SK-N-MC (cell line): ENCODE measurements around the gene PDE1A.
A peak's percentile ranks its signal among the peaks of the same experiment; 100 is the strongest.

Experiments
- DNase-seq: peaks from one replicate; pipeline ENCODE4 v3.0.0-alpha.2; 2011; ENCODE audit warnings: low read depth, low spot score
- H3K27ac ChIP-seq: fragments of 200-600 bp; sonication (generic); 2 replicates; pipeline ENCODE4 v1.5.1; 2016; ENCODE audit warnings: mixed run types
- H3K36me3 ChIP-seq: fragments of 200-600 bp; sonication (generic); 2 replicates; pipeline ENCODE4 v1.6.1; 2017; ENCODE audit warnings: antibody characterized with exemption, low read length, mixed read lengths; ENCODE audit not compliant: insufficient read depth
- H3K4me3 ChIP-seq: fragments of 200-600 bp; sonication (generic); 2 replicates; pipeline ENCODE4 v1.5.1; 2016
- H3K9ac ChIP-seq: fragments of 200-600 bp; sonication (generic); 2 replicates; pipeline ENCODE4 v1.8.0; 2017; ENCODE audit warnings: mixed run types, mixed read lengths; ENCODE audit not compliant: insufficient read length
- H3K9me3 ChIP-seq: fragments of 200-600 bp; sonication (generic); 2 replicates; pipeline ENCODE4 v1.6.1; 2017; ENCODE audit warnings: low read depth, mild to moderate bottlenecking, antibody characterized with exemption, low read length, moderate library complexity, mixed read lengths
- EZH2 ChIP-seq: fragments of 200-600 bp; sonication (generic); IDR thresholded peaks from one replicate; pipeline ENCODE4 v1.6.1; 2017; ENCODE audit warnings: antibody characterized with exemption
- FOXP2 ChIP-seq: optimal IDR thresholded peaks from 2 replicates; pipeline ENCODE3; 2011; ENCODE audit warnings: mild to moderate bottlenecking, moderate library complexity; ENCODE audit not compliant: insufficient read depth; ENCODE audit errors: extremely low read length, control extremely low read depth
- POLR2AphosphoS5 ChIP-seq: IDR thresholded peaks from 2 replicates; pipeline ENCODE4 v1.6.1; 2012; ENCODE audit warnings: mild to moderate bottlenecking, low read depth, low read length, borderline replicate concordance

The PDE1A gene

DNA sequence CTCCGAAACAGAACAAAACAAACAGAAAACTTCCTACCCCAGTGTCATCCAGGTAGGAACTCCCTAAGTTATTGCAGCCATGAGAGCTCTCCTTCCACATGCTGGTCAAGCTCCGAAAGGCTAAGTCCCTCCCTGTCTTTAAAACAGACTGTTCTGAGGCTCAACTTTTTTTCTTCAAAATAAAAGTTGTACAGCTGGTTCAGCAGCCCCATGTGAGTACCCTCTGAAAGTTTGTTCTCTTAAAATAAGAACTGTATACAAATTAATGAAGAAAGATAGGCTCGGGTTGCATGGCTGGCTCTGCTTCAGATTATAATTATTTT lies at the start of gene PDE1A:
PDE1A (minus strand) TSS at position 119 of the 323 bp plus-strand sequence.
- no peak for DNase-seq
- Histone ChIP-seq H3K4me3 (peak within 1 kb of the TSS; percentile 45), H3K9ac (peak within 1 kb of the TSS; percentile 28), H3K27ac (no peak within 1 kb of the TSS), H3K9me3 (no peaks in the 10 kb centered on the region), H3K36me3 (no peaks in the 10 kb centered on the region)
- TF ChIP-seq POLR2AphosphoS5 (no peak), FOXP2 (no peak), EZH2 (no peak)

DNA sequence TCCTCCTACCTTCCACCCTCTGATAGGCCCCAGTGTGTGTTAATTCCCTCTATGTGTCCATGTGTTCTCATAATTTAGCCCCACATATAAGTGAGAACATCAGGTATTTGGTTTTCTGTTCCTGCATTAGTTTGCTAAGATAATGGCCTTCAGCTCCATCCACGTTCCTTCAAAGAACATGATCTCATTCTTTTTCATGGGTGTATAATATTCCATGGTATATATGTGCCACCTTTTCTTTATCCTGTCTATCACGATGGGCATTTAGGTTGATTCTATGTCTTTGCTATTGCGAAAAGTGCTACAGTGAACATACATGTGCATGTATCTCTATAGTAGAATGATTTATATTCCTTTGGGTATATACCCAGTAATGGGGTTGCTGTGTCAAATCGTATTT lies 46.8 kb upstream of the PDE1A start:
- no peak for TF ChIP-seq POLR2AphosphoS5
- no peak for TF ChIP-seq EZH2
- TF ChIP-seq FOXP2 = no peak
- Histone ChIP-seq H3K27ac (no peak overlapping the region), H3K36me3 (no peaks in the 10 kb centered on the region), H3K9me3 (no peaks in the 10 kb centered on the region; the same call in 1 of the 2 replicates), H3K9ac (no peak overlapping the region), H3K4me3 (no peak overlapping the region)
- no peak for DNase-seq

- DNase-seq = no peak
- Histone ChIP-seq H3K36me3 (no peaks in the 10 kb centered on the region), H3K9me3 (no peaks in the 10 kb centered on the region), H3K4me3 (no peak overlapping the region), H3K9ac (no peak overlapping the region), H3K27ac (no peak overlapping the region)
- no peak for TF ChIP-seq FOXP2
- no peak for TF ChIP-seq EZH2
- TF ChIP-seq POLR2AphosphoS5 = no peak
These were observed 36.9 kb upstream of the PDE1A start for GRCh38 chr2:182463760-182464159.

- Histone ChIP-seq H3K9me3 (no peaks in the 10 kb centered on the region), H3K4me3 (no peak overlapping the region), H3K36me3 (no peaks in the 10 kb centered on the region), H3K27ac (no peak overlapping the region), H3K9ac (no peak overlapping the region)
- TF ChIP-seq POLR2AphosphoS5 (no peak), FOXP2 (no peak), EZH2 (no peak)
- no peak for DNase-seq
These were observed 29.9 kb upstream of the PDE1A start for GRCh38 chr2:182456784-182457183.

- TF ChIP-seq POLR2AphosphoS5 (no peak), EZH2 (no peak), FOXP2 (no peak)
These were observed 25.7 kb upstream of the PDE1A start for GRCh38 chr2:182452456-182452990.

GRCh38 chr2:182448371-182448770 lies 21.5 kb upstream of the PDE1A start:
- no peaks in the 10 kb centered on the region for H3K36me3 ChIP-seq
- H3K4me3 ChIP-seq = no peak overlapping the region
- H3K27ac ChIP-seq = no peak overlapping the region
- no peaks in the 10 kb centered on the region for H3K9me3 ChIP-seq
- DNase-seq = no peak
- no peak overlapping the region for H3K9ac ChIP-seq
- TF ChIP-seq FOXP2 (no peak), EZH2 (no peak), POLR2AphosphoS5 (no peak)

More at GRCh38 chr2:182452456-182452990, 25.7 kb upstream of the PDE1A start:
- Histone ChIP-seq H3K27ac (no peak overlapping the region), H3K9ac (no peak overlapping the region), H3K36me3 (no peaks in the 10 kb centered on the region), H3K9me3 (no peaks in the 10 kb centered on the region), H3K4me3 (no peak overlapping the region)
- no peak for DNase-seq

DNA sequence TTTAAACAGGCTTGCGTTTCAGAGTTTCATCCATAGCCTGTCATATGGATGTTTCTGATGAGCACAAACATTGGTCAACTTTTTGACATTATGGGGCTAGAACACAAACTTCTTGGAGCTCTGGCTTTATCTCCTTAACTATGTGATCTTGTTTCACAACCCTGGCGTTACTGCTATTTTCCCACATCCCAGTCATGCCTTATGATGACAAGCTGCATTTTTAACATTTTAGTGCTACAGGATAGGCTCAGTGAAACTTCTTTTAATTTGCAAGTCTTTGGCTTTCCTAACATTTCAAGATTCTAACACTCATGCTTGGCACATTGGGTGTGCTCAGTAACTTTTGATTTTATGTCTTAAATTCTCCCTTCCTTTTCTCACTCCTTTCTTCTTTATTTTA lies 21.0 kb upstream of the PDE1A start:
- Histone ChIP-seq H3K9ac (no peak overlapping the region), H3K36me3 (no peaks in the 10 kb centered on the region), H3K4me3 (no peak overlapping the region), H3K27ac (no peak overlapping the region), H3K9me3 (no peaks in the 10 kb centered on the region)
- TF ChIP-seq EZH2 (no peak), POLR2AphosphoS5 (no peak), FOXP2 (no peak)
- no peak for DNase-seq

GRCh38 chr2:182447163-182447562 lies 20.3 kb upstream of the PDE1A start:
- no peak for TF ChIP-seq FOXP2
- DNase-seq = no peak

DNA sequence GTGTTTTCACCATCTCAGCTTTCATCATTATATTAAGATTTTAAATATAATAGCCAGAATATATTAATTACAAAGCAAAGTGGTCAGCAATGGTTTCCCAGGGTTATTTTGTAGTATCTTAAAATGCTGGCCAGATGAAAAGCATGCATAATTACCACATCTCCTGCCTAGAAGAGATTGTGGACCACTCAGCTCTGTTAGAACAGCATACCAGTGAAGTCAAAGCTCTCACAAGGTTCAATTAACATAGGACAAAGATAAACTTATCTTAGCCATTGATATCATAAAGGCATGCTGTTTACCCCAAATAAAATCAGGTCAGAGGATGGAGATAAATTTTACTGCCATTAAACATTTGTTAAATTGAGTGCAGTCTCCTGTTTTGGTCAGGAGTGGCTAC lies 19.3 kb upstream of the PDE1A start:
- H3K36me3 ChIP-seq = no peaks in the 10 kb centered on the region
- H3K4me3 ChIP-seq = no peak overlapping the region
- TF ChIP-seq EZH2 (no peak), FOXP2 (no peak), POLR2AphosphoS5 (no peak)
- DNase-seq = no peak
- H3K27ac ChIP-seq = no peak overlapping the region
- H3K9ac ChIP-seq = no peak overlapping the region
- H3K9me3 ChIP-seq = no peaks in the 10 kb centered on the region

More at GRCh38 chr2:182447163-182447562, 20.3 kb upstream of the PDE1A start:
- Histone ChIP-seq H3K4me3 (no peak overlapping the region), H3K9ac (no peak overlapping the region), H3K9me3 (no peaks in the 10 kb centered on the region), H3K36me3 (no peaks in the 10 kb centered on the region), H3K27ac (no peak overlapping the region)
